NCI-H69 (cell line): ENCODE results near the gene PLXNA4.

Experiments
- DNase-seq: peaks from one replicate; lab custom pipeline; 2025; lab: John Stamatoyannopoulos, UW

The PLXNA4 gene

GRCh38 chr7:132140341-132140740, 435.9 kb downstream of the PLXNA4 start:
- DNase-seq, result no peak

- peak; percentile 7 for DNase-seq
Observed at GRCh38 chr7:132138817-132139216, 437.5 kb downstream of the PLXNA4 start.

GRCh38 chr7:132137681-132138080, 438.6 kb downstream of the PLXNA4 start:
- DNase-seq, result no peak

GRCh38 chr7:132135746-132136385, 440.4 kb downstream of the PLXNA4 start:
- DNase-seq, result no peak

- DNase-seq, result no peak
Observed at GRCh38 chr7:132134814-132135445, 441.3 kb downstream of the PLXNA4 start.

GRCh38 chr7:132133501-132133900, 442.8 kb downstream of the PLXNA4 start:
- no peak for DNase-seq

GRCh38 chr7:132131196-132131595, 445.1 kb downstream of the PLXNA4 start:
- no peak for DNase-seq

- no peak for DNase-seq
Observed at GRCh38 chr7:132130497-132130896, 445.8 kb downstream of the PLXNA4 start.

GRCh38 chr7:132125872-132126595, 450.2 kb downstream of the PLXNA4 start:
- DNase-seq, result no peak

GRCh38 chr7:132125096-132125495, 451.2 kb downstream of the PLXNA4 start:
- DNase-seq, result no peak

GRCh38 chr7:132124575-132124974, 451.7 kb downstream of the PLXNA4 start:
- no peak for DNase-seq

- DNase-seq, result no peak
Observed at GRCh38 chr7:132123773-132124172, 452.5 kb downstream of the PLXNA4 start.

- no peak for DNase-seq
Observed at GRCh38 chr7:132122901-132123300, 453.4 kb downstream of the PLXNA4 start.

- no peak for DNase-seq
Observed at GRCh38 chr7:132121987-132122386, 454.3 kb downstream of the PLXNA4 start.

- DNase-seq, result no peak
Observed at GRCh38 chr7:132118641-132119040, 457.6 kb downstream of the PLXNA4 start.

GRCh38 chr7:132117636-132118035, 458.6 kb downstream of the PLXNA4 start:
- no peak for DNase-seq

- no peak for DNase-seq
Observed at GRCh38 chr7:132117181-132117580, 459.1 kb downstream of the PLXNA4 start.

- no peak for DNase-seq
Observed at GRCh38 chr7:132116369-132116768, 459.9 kb downstream of the PLXNA4 start.

- DNase-seq, result no peak
Observed at GRCh38 chr7:132115758-132116157, 460.5 kb downstream of the PLXNA4 start.

- no peak for DNase-seq
Observed at GRCh38 chr7:132115028-132115427, 461.2 kb downstream of the PLXNA4 start.

GRCh38 chr7:132114411-132114810, 461.9 kb downstream of the PLXNA4 start:
- DNase-seq, result no peak

- no peak for DNase-seq
Observed at GRCh38 chr7:132113536-132114371, 462.5 kb downstream of the PLXNA4 start.
